Esophagus muscularis mucosa (tissue), 4 donors: ENCODE results near the gene FAM117B.

Experiments
- EP300 ChIP-seq: sonication (generic); formaldehyde crosslinking; IDR thresholded peaks from one replicate; pipeline ENCODE4 v1.6.1; 2017; ENCODE audit warnings: antibody characterized with exemption
- POLR2A ChIP-seq: fragments of 450-650 bp; IDR thresholded peaks from one replicate; pipeline ENCODE4 v1.6.1; 2017; ENCODE audit warnings: antibody characterized with exemption, moderate library complexity, mild to moderate bottlenecking, low read depth
- POLR2AphosphoS5 ChIP-seq, 2 donors: sonication (generic); formaldehyde crosslinking; IDR thresholded peaks; one replicate each; pipeline ENCODE4 v1.6.1; 2017; ENCODE audit warnings: antibody characterized with exemption in 2 of 2
- TF ChIP-seq, protein P1 (sequence below), 3 experiments: fragments of 200-600 bp in 2 of 3; fragments of 450-650 bp in 1 of 3; sonication (generic) in 2 of 3; IDR thresholded peaks; one replicate each; pipeline ENCODE4 v1.5.1; 2017 to 2019; ENCODE audit warnings: antibody characterized with exemption in 3 of 3, mild to moderate bottlenecking in 2 of 3, moderate library complexity in 1 of 3

DNA sequence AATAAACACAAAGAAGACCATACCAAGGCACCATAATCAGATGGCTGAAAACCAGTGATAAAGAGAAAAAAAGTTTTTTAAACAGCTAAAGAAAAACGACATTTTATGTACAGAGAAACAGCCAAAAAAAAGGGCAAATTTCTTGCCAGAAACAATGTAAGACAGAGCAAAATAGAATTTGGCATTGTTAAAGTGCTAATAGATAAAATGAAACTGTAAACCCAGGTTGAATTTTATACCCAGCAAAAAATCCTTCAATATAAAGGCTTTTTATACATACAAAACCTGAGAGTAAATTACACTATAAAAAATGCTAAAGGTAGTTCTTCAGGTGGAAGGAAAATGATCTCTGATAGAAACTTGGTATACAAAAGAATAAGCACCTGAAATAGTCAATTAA is 45.7 kb downstream of the FAM117B start:
- TF ChIP-seq, protein P1, sequence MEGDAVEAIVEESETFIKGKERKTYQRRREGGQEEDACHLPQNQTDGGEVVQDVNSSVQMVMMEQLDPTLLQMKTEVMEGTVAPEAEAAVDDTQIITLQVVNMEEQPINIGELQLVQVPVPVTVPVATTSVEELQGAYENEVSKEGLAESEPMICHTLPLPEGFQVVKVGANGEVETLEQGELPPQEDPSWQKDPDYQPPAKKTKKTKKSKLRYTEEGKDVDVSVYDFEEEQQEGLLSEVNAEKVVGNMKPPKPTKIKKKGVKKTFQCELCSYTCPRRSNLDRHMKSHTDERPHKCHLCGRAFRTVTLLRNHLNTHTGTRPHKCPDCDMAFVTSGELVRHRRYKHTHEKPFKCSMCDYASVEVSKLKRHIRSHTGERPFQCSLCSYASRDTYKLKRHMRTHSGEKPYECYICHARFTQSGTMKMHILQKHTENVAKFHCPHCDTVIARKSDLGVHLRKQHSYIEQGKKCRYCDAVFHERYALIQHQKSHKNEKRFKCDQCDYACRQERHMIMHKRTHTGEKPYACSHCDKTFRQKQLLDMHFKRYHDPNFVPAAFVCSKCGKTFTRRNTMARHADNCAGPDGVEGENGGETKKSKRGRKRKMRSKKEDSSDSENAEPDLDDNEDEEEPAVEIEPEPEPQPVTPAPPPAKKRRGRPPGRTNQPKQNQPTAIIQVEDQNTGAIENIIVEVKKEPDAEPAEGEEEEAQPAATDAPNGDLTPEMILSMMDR (IDR thresholded peaks at IDR 0.05): no peak
- TF ChIP-seq POLR2A (no peak), POLR2AphosphoS5 (IDR thresholded peaks at IDR 0.05) (no peak), EP300 (no peak)
